ENCODE results near the gene ALDH1B1.

The ALDH1B1 gene

GRCh38 chr9:38443597-38443996, 51.1 kb downstream of the ALDH1B1 start:
- no peak overlapping the region for H2AFZ ChIP-seq (ENCODE audit: low read depth)
- TF ChIP-seq CTCF (conservative IDR thresholded peaks at IDR 0.05; ENCODE audit: low read depth, low read length) = no peak
- H3K27ac ChIP-seq = no peak overlapping the region
- H4K20me1 ChIP-seq (ENCODE audit: insufficient read depth) = no peaks in the 10 kb centered on the region
- H3K36me3 ChIP-seq (ENCODE audit: insufficient read depth) = no peaks in the 10 kb centered on the region
- no peaks in the 10 kb centered on the region for H3K27me3 ChIP-seq (ENCODE audit: insufficient read depth, low read depth)
- H3K4me2 ChIP-seq = no peak overlapping the region
- H3K4me1 ChIP-seq (ENCODE audit: low read depth, poor library complexity, severe bottlenecking) = no peaks in the 10 kb centered on the region
- no peak overlapping the region for H3K4me3 ChIP-seq (IDR thresholded peaks at IDR 0.05; ENCODE audit: insufficient read depth, low read depth, low read length)
- H3K9ac ChIP-seq = no peak overlapping the region
- H3K79me2 ChIP-seq (ENCODE audit: insufficient read depth, low read depth) = no peaks in the 10 kb centered on the region

DNA sequence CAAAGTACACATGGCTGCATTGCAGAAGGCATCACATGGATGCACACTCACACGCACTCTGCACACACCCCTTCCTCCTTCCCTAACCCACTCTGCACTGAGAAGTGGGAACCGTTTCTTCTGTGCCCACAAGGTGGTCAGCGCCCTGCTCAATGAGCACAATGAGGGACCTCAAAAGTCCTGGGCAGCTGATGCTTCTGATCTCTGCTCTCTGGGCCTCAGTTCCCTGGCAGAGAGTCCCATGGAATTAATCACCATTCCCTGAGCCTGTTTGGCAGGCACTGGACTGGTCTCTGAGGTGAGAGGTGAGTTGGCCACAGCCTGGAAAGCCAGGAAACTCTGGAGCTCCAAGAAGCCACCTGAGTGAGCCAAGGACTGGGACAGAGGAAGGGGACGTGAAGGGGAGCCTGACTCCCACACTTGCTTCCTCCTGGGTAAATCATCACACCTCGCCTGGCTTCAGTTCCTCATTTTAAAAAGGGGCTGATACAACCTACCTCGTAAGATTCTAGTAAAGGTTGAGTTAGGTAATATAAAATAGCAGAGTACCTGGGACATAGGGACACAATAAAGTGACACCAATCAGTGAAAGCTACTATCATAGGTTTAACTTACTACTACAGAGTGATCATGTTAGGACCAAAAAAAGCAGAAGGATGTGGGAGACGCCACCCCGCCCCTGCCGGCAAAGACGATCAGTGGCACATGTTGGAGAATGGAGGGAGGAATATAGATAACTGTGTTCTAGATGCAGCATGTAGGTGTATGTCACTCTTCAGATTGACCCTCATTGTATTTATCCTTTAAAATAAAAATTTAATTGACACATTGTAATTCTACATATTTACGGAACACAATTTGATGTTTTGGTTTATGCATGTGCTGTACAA, 52.9 kb downstream of the ALDH1B1 start:
- no peaks in the 10 kb centered on the region for H3K36me3 ChIP-seq (ENCODE audit: insufficient read depth)
- no peak overlapping the region for H3K4me3 ChIP-seq (IDR thresholded peaks at IDR 0.05; ENCODE audit: insufficient read depth, low read depth, low read length)
- H3K27ac ChIP-seq = no peak overlapping the region
- H3K27me3 ChIP-seq (ENCODE audit: insufficient read depth, low read depth) = no peaks in the 10 kb centered on the region
- no peaks in the 10 kb centered on the region for H3K4me1 ChIP-seq (ENCODE audit: low read depth, poor library complexity, severe bottlenecking)
- H3K9ac ChIP-seq = no peak overlapping the region
- no peak overlapping the region for H3K4me2 ChIP-seq
- H2AFZ ChIP-seq (ENCODE audit: low read depth) = no peak overlapping the region
- H3K79me2 ChIP-seq (ENCODE audit: insufficient read depth, low read depth) = no peaks in the 10 kb centered on the region
- TF ChIP-seq CTCF (conservative IDR thresholded peaks at IDR 0.05; ENCODE audit: low read depth, low read length) = no peak
- no peaks in the 10 kb centered on the region for H4K20me1 ChIP-seq (ENCODE audit: insufficient read depth)

- no peak overlapping the region for H3K4me3 ChIP-seq (IDR thresholded peaks at IDR 0.05; ENCODE audit: insufficient read depth, low read depth, low read length)
- H3K9ac ChIP-seq = no peak overlapping the region
- TF ChIP-seq CTCF (conservative IDR thresholded peaks at IDR 0.05; ENCODE audit: low read depth, low read length) = no peak
- no peaks in the 10 kb centered on the region for H3K36me3 ChIP-seq (ENCODE audit: insufficient read depth)
- no peaks in the 10 kb centered on the region for H3K27me3 ChIP-seq (ENCODE audit: insufficient read depth, low read depth)
- H4K20me1 ChIP-seq (ENCODE audit: insufficient read depth) = no peaks in the 10 kb centered on the region
- H3K79me2 ChIP-seq (ENCODE audit: insufficient read depth, low read depth) = no peaks in the 10 kb centered on the region
- no peak overlapping the region for H2AFZ ChIP-seq (ENCODE audit: low read depth)
- H3K4me2 ChIP-seq = no peak overlapping the region
- H3K4me1 ChIP-seq (ENCODE audit: low read depth, poor library complexity, severe bottlenecking) = no peaks in the 10 kb centered on the region
- H3K27ac ChIP-seq = no peak overlapping the region
Observed at GRCh38 chr9:38447703-38448102, 55.2 kb downstream of the ALDH1B1 start.

All from KMS-11 (cell line).